ENCODE results near the gene LGR6.

- no peak for TF ChIP-seq CTCF (IDR thresholded peaks at IDR 0.05; ENCODE audit: low read length)
- TF ChIP-seq EZH2 (optimal IDR thresholded peaks at IDR 0.05; ENCODE audit: low read depth, low read length): no peak
These were observed 162.4 kb downstream of the LGR6 start for GRCh38 chr1:202355944-202356553.

Measured in MM.1S (cell line).